Fibroblast of lung (primary cell): Measurements from ENCODE around the gene SLC22A23.

Source experiments
- CTCF ChIP-seq, 2 donors: IDR thresholded peaks in 1 of 2; conservative IDR thresholded peaks in 1 of 2; 1 replicate in 1 of 2; 2 replicates in 1 of 2; pipeline ENCODE4 v1.5.1; 2011 to 2012; ENCODE audit warnings: low read length in 2 of 2, control low read depth in 1 of 2, inconsistent platforms in 1 of 2, low read depth in 1 of 2, mild to moderate bottlenecking in 1 of 2
- EZH2 ChIP-seq: IDR thresholded peaks from 2 replicates; pipeline ENCODE4 v1.5.1; 2012; ENCODE audit warnings: low read length, control low read depth, mild to moderate bottlenecking; ENCODE audit errors: missing control alignments

- TF ChIP-seq CTCF (conservative IDR thresholded peaks at IDR 0.05 in 1 of 2, IDR thresholded peaks at IDR 0.05 in 1 of 2; ENCODE audit: low read depth in 1 of 2, low read length in 2 of 2) (peak in 1 of 2 donors; percentile 39), EZH2 (no peak)
Measured at GRCh38 chr6:3456898-3457709, at the start of gene SLC22A23.
